T-helper 1 cell treated with Interleukin-12 subunit alpha and Interleukin-12 subunit beta and Interleukin-4 antibody, amounts not matched to agents 30 μg/mL and 1 μg/mL, for 36 hours (primary cell): ENCODE results near the gene TMEM181.
"Not testable (repeated sequence)": the region's sequence is repeated elsewhere in the genome, so short reads cannot be mapped to it uniquely, and the experiment has no call there.

Source experiments
- H3K27ac Mint-ChIP-seq: one replicate; pipeline ENCODE4 v1.8.0; 2021; ENCODE audit warnings: mild to moderate bottlenecking, mixed read lengths
- H3K27me3 Mint-ChIP-seq: one replicate; pipeline ENCODE4 v1.8.0; 2021; ENCODE audit warnings: low read depth, mixed read lengths
- H3K36me3 Mint-ChIP-seq: one replicate; pipeline ENCODE4 v1.8.0; 2021; ENCODE audit warnings: low read depth, mixed read lengths
- H3K4me1 Mint-ChIP-seq: one replicate; pipeline ENCODE4 v1.8.0; 2021; ENCODE audit warnings: low read depth, mixed read lengths
- H3K4me3 Mint-ChIP-seq: one replicate; pipeline ENCODE4 v1.8.0; 2021; ENCODE audit warnings: mild to moderate bottlenecking, moderate library complexity, mixed read lengths
- H3K9me3 Mint-ChIP-seq: one replicate; pipeline ENCODE4 v1.8.0; 2021; ENCODE audit warnings: mixed read lengths

The TMEM181 gene

GRCh38 chr6:158527858-158528257 lies 32.0 kb upstream of the TMEM181 start:
- not testable (repeated sequence) for H3K27ac Mint-ChIP-seq, H3K36me3 Mint-ChIP-seq, H3K4me3 Mint-ChIP-seq, H3K4me1 Mint-ChIP-seq
- H3K27me3 Mint-ChIP-seq, result peaks cover 68% of the 10 kb centered on the region
- H3K9me3 Mint-ChIP-seq, result peaks cover 16% of the 10 kb centered on the region

DNA sequence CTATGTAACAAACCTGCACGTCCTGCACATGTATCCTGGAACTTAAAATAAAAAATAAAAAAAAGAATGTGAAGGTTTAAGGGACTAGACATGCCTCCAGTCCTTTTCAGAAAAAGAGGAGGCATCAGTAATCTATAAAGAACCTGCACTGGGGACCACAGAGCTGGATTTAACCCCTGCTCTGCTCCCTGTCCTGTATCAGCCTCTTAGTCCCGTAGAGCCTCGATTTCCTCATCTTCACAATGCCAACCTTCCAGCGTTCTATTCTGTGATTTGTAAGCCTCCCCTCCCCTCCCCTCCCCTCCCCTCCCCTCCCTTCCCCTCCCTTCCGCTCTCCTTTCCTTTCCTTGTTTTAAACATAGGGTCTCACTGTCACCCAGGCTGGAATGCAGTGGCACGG lies 31.1 kb upstream of the TMEM181 start:
- Mint-ChIP-seq H3K27ac (no peak overlapping the region), H3K36me3 (no peaks in the 10 kb centered on the region), H3K27me3 (peaks cover 69% of the 10 kb centered on the region), H3K9me3 (peaks cover 16% of the 10 kb centered on the region), H3K4me1 (peaks cover under 1% of the 10 kb centered on the region), H3K4me3 (no peak overlapping the region)

- Mint-ChIP-seq H3K27me3 (peaks cover 67% of the 10 kb centered on the region), H3K9me3 (peaks cover 16% of the 10 kb centered on the region), H3K36me3 (no peaks in the 10 kb centered on the region)
These were observed 30.3 kb upstream of the TMEM181 start for GRCh38 chr6:158529629-158530028.

GRCh38 chr6:158531566-158531965 lies 28.3 kb upstream of the TMEM181 start:
- Mint-ChIP-seq H3K36me3 (no peaks in the 10 kb centered on the region), H3K27me3 (peaks cover 62% of the 10 kb centered on the region), H3K27ac (no peak overlapping the region), H3K4me1 (peaks cover 3% of the 10 kb centered on the region), H3K9me3 (peaks cover 14% of the 10 kb centered on the region), H3K4me3 (no peak overlapping the region)

More at GRCh38 chr6:158529629-158530028, 30.3 kb upstream of the TMEM181 start:
- no peaks in the 10 kb centered on the region for H3K4me1 Mint-ChIP-seq
- no peak overlapping the region for H3K27ac Mint-ChIP-seq
- no peak overlapping the region for H3K4me3 Mint-ChIP-seq

GRCh38 chr6:158531970-158532369 lies 27.9 kb upstream of the TMEM181 start:
- Mint-ChIP-seq H3K4me1 (peaks cover 3% of the 10 kb centered on the region), H3K27me3 (peaks cover 58% of the 10 kb centered on the region), H3K27ac (no peak overlapping the region), H3K9me3 (peaks cover 10% of the 10 kb centered on the region), H3K36me3 (no peaks in the 10 kb centered on the region), H3K4me3 (no peak overlapping the region)

GRCh38 chr6:158536084-158536890 lies 23.6 kb upstream of the TMEM181 start:
- H3K4me1 Mint-ChIP-seq, result peaks cover 3% of the 10 kb centered on the region
- H3K27ac Mint-ChIP-seq, result no peak overlapping the region
- no peaks in the 10 kb centered on the region for H3K9me3 Mint-ChIP-seq
- H3K4me3 Mint-ChIP-seq, result peak overlapping the region; percentile 75
- peaks cover 69% of the 10 kb centered on the region for H3K27me3 Mint-ChIP-seq
- no peaks in the 10 kb centered on the region for H3K36me3 Mint-ChIP-seq

- Mint-ChIP-seq H3K9me3 (no peaks in the 10 kb centered on the region), H3K27ac (no peak overlapping the region), H3K4me3 (peak overlapping the region; percentile 54), H3K4me1 (peaks cover 3% of the 10 kb centered on the region), H3K36me3 (no peaks in the 10 kb centered on the region), H3K27me3 (peaks cover 65% of the 10 kb centered on the region)
These were observed 22.7 kb upstream of the TMEM181 start for GRCh38 chr6:158536891-158537798.

DNA sequence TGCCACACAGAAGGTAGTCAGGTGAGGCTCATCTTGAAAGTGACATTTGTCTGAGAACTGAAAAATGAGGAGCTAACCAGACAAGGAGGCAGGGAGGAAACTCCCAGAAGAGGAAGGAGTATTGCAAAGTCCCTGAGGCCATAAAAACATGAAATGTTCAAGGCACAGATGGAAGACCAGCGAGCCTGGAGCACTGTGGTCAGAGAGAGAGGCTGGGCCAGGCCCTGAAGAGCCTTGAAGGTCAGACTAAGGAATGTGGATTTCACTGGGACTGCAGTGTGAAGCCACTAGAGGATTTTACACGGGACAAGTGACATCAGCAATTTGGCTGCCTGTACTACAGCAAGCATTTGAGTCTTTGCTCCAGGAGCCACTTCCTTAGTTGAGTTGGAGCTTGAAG lies 21.1 kb upstream of the TMEM181 start:
- H3K36me3 Mint-ChIP-seq, result no peaks in the 10 kb centered on the region
- H3K4me1 Mint-ChIP-seq, result peaks cover 3% of the 10 kb centered on the region
- no peaks in the 10 kb centered on the region for H3K9me3 Mint-ChIP-seq
- no peak overlapping the region for H3K27ac Mint-ChIP-seq
- H3K27me3 Mint-ChIP-seq, result peaks cover 54% of the 10 kb centered on the region
- H3K4me3 Mint-ChIP-seq, result no peak overlapping the region

- Mint-ChIP-seq H3K27ac (no peak overlapping the region), H3K4me1 (peaks cover 3% of the 10 kb centered on the region), H3K9me3 (no peaks in the 10 kb centered on the region), H3K4me3 (no peak overlapping the region), H3K36me3 (no peaks in the 10 kb centered on the region), H3K27me3 (peaks cover 54% of the 10 kb centered on the region)
These were observed 20.5 kb upstream of the TMEM181 start for GRCh38 chr6:158539413-158539812.

- no peak overlapping the region for H3K27ac Mint-ChIP-seq
- no peaks in the 10 kb centered on the region for H3K36me3 Mint-ChIP-seq
- H3K4me1 Mint-ChIP-seq, result peaks cover 3% of the 10 kb centered on the region
- peaks cover 50% of the 10 kb centered on the region for H3K27me3 Mint-ChIP-seq
- no peaks in the 10 kb centered on the region for H3K9me3 Mint-ChIP-seq
- H3K4me3 Mint-ChIP-seq, result no peak overlapping the region
These were observed 20.0 kb upstream of the TMEM181 start for GRCh38 chr6:158539881-158540280.

DNA sequence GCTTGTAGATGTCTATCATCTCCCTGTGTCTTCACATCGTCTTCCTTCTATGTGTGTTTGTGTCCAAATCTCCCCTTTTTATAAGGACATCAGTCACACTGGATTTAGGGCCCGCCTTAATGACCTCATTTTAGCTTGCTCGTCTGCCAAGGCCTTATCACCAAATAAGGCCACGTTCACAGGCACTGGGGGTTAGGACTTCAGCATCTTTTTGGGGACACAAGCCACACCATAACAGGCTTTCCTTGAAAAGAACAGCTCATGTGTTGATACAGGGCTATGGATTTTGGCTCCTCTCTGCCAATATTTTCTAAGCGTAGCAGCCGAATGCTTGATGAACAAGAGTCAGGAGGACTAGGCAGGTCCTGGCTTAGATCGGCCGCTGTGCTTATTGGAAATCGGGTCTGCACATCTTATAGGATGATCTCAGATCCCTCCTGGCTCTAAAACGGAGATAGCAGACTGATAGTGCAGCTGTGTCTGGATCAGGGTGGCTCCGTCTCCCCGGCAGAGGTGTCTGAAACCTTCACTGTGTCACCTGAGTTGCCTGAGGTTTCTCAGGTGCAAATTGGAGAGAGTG lies 16.2 kb upstream of the TMEM181 start:
- no peak overlapping the region for H3K4me3 Mint-ChIP-seq
- H3K4me1 Mint-ChIP-seq, result no peaks in the 10 kb centered on the region
- no peaks in the 10 kb centered on the region for H3K9me3 Mint-ChIP-seq
- H3K27me3 Mint-ChIP-seq, result peaks cover 35% of the 10 kb centered on the region
- peak overlapping the region; percentile 3 for H3K27ac Mint-ChIP-seq
- H3K36me3 Mint-ChIP-seq, result no peaks in the 10 kb centered on the region

GRCh38 chr6:158544428-158544827 lies 15.5 kb upstream of the TMEM181 start:
- no peak overlapping the region for H3K27ac Mint-ChIP-seq
- no peaks in the 10 kb centered on the region for H3K36me3 Mint-ChIP-seq
- H3K9me3 Mint-ChIP-seq, result no peaks in the 10 kb centered on the region
- no peak overlapping the region for H3K4me3 Mint-ChIP-seq
- H3K27me3 Mint-ChIP-seq, result peaks cover 28% of the 10 kb centered on the region
- H3K4me1 Mint-ChIP-seq, result no peaks in the 10 kb centered on the region

DNA sequence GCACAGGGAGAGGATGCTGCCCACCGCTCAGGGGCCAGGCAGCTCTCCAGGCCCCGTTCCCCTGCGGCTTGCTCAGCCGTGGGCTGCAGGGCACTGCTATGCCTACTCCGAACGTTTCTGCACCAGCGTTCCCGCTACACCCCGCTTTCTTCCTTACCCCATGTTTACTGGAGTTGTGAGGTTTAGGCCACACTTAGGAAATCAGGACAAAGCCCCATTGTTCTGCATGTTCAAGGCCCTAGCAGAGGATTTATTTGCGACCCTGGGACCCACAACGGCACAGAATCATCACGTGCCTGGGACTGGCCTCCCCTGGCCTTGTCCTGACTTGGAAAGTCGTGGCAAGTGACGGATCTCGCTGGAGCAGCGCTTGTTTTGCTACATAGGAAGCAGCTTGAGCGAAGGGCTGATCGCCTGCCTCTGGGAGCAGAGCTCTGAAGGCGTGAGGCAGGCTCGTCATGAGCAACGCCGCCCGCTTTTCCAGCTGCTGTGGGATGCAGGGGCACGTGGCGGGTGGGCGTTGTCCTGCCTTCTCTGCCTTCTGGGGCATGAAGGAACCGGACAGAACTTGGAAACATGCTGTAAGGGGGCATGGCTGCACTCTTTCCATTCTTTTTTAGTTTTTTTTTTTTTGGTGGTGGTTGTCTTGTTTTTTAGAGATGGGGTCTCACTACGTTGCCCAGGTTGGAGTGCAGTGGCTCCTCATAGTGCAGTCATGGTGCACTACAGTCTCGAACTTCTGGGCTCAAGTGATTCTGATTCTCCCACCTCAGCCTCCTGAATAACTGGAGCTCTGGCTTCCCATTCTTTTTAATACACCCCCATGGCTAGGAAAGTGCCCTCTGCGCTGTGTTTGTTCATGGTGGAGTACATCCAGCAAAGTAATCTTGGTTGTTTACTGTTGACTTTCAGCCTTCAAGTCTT lies 14.6 kb upstream of the TMEM181 start:
- no peaks in the 10 kb centered on the region for H3K4me1 Mint-ChIP-seq
- H3K9me3 Mint-ChIP-seq, result no peaks in the 10 kb centered on the region
- H3K27ac Mint-ChIP-seq, result no peak overlapping the region
- H3K27me3 Mint-ChIP-seq, result peaks cover 19% of the 10 kb centered on the region
- H3K36me3 Mint-ChIP-seq, result no peaks in the 10 kb centered on the region
- no peak overlapping the region for H3K4me3 Mint-ChIP-seq
